ENCODE measurements around the gene ZNF44.

The ZNF44 gene

GRCh38 chr19:12278713-12279112 is 16.0 kb downstream of the ZNF44 start:
- TF ChIP-seq CTCF (conservative IDR thresholded peaks at IDR 0.05) (no peak), ZFX (IDR thresholded peaks at IDR 0.05) (no peak)
- no peak overlapping the region for H3K27ac ChIP-seq

- no peak overlapping the region for H3K27ac ChIP-seq
Observed at GRCh38 chr19:12272980-12273901, 21.4 kb downstream of the ZNF44 start.

GRCh38 chr19:12272386-12272785 is 22.3 kb downstream of the ZNF44 start:
- TF ChIP-seq ZFX (IDR thresholded peaks at IDR 0.05) (no peak), CTCF (conservative IDR thresholded peaks at IDR 0.05) (no peak)
- no peak overlapping the region for H3K27ac ChIP-seq

More at GRCh38 chr19:12272980-12273901, 21.4 kb downstream of the ZNF44 start:
- TF ChIP-seq CTCF (conservative IDR thresholded peaks at IDR 0.05) (no peak), ZFX (IDR thresholded peaks at IDR 0.05) (no peak)

GRCh38 chr19:12270854-12271253 is 23.8 kb downstream of the ZNF44 start:
- no peak for TF ChIP-seq ZFX (IDR thresholded peaks at IDR 0.05)
- TF ChIP-seq CTCF (conservative IDR thresholded peaks at IDR 0.05): no peak
- no peak overlapping the region for H3K27ac ChIP-seq

- TF ChIP-seq CTCF (conservative IDR thresholded peaks at IDR 0.05) (no peak), ZFX (IDR thresholded peaks at IDR 0.05) (no peak)
- no peak overlapping the region for H3K27ac ChIP-seq
Observed at GRCh38 chr19:12265921-12266704, 28.6 kb downstream of the ZNF44 start.

- no peak for TF ChIP-seq CTCF (conservative IDR thresholded peaks at IDR 0.05)
- no peak for TF ChIP-seq ZFX (IDR thresholded peaks at IDR 0.05)
- H3K27ac ChIP-seq: no peak overlapping the region
Observed at GRCh38 chr19:12261554-12261953, 33.1 kb downstream of the ZNF44 start.

GRCh38 chr19:12260861-12261260 is 33.8 kb downstream of the ZNF44 start:
- no peak for TF ChIP-seq CTCF (conservative IDR thresholded peaks at IDR 0.05)
- TF ChIP-seq ZFX (IDR thresholded peaks at IDR 0.05): no peak
- no peak overlapping the region for H3K27ac ChIP-seq

Measured in C4-2B (cell line).